Activated naive CD4-positive, alpha-beta T cell treated with Interleukin-2 at 50 U/mL for 16 hours (primary cell): ENCODE measurements around the gene HGS.
A peak's percentile ranks its signal among the peaks of the same experiment; 100 is the strongest.

Source experiments
- DNase-seq: peaks from one replicate; pipeline ENCODE4 v3.0.0-alpha.2; 2020

The HGS gene

DNA sequence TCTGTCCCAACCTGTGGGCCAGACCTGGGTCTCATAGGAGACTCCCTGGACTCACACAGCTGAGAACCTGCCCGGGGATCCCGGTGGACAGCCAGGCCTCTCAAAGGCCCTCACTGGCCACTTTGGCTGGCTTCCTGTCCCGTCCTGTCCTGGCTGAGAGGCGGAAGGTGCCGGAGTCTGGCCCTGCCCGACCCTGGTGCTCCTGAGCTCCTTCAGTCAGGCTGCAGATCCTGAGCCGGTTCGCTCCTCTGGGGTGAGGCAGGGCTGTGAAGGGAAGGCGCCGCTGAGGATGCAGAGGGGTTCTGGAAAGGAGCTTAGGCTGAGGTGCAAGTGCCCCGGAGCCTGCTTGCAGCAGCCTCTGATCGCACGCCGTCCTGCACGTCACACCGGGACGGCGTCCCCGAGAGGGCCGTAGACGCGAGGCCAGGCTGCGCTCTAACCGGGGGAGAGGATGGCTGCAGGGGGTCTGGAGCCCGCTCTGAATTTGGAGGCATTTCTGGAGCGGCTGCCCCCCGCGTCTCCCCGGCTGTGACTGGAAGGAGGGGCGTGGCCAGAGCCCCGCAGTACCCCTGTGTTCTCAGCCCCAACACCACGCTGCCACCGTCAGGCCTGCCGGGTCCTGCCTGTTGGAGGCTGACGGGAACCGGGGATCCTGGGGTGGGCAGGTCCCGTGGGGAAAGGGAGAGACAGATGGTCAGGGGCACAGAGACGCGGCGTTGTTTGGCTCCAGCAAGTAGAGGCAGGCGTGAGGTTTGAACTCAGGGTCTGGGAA lies 4.1 kb downstream of the HGS start:
- no peak for DNase-seq

- DNase-seq: no peak
Observed at GRCh38 chr17:81688616-81689015, 4.8 kb downstream of the HGS start.

- no peak for DNase-seq
Observed at GRCh38 chr17:81690066-81690465, 6.3 kb downstream of the HGS start.

DNA sequence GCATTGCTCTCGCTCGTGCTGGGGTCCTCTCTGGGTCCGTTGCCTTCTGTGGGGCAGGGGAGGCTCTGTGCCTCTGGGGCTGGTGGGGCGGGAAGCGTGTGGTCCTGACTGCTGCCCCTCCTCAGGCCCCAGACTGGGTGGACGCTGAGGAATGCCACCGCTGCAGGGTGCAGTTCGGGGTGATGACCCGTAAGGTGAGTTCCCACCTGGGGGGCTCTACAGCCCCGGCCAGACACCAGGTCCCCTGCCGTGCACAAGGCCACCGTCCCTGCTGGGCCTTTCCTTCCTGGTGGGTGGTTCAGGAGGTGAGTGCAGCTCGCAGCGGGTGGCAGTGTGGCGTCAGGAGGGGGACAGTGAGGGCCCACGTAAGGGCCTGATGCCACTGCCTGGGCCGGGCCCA lies 6.7 kb downstream of the HGS start:
- no peak for DNase-seq

DNA sequence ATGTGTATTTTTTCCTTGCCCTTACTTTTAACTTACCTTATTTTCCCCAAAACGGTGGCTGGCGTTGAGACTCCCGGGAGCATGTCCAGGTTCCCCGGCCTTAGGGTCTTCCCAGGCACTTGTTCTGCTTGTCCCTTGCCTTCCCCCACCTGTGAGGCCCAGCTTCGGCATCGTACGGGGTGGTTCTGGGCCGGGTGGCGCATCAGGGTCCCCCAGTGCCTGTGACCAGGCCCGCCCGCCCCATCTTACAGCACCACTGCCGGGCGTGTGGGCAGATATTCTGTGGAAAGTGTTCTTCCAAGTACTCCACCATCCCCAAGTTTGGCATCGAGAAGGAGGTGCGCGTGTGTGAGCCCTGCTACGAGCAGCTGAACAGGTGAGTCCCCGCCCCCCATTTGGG lies 7.4 kb downstream of the HGS start:
- DNase-seq: no peak

DNA sequence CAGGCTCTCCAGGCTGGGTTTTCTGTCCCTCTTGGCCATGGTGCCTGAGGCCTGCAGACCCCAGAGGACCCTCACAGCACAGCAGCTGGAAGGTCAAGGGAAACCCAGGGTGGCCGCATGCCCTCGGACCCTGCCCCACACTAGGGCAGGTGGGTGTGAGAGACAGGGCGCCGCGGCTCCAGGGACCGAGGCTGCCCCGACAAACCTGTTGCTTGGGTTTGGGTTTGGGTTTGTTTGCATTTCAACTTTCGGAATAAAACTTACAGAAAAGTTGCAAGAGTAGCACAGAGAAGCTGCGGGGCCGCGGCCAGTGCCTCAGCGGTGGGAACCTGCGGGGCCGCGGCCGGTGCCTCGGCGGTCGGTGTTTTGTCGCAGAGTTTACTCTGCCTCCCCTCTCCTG lies 7.8 kb downstream of the HGS start:
- DNase-seq: no peak

- DNase-seq: no peak
Observed at GRCh38 chr17:81693509-81694210, 9.8 kb downstream of the HGS start.

- DNase-seq: no peak
Observed at GRCh38 chr17:81694810-81695209, 11.0 kb downstream of the HGS start.

DNA sequence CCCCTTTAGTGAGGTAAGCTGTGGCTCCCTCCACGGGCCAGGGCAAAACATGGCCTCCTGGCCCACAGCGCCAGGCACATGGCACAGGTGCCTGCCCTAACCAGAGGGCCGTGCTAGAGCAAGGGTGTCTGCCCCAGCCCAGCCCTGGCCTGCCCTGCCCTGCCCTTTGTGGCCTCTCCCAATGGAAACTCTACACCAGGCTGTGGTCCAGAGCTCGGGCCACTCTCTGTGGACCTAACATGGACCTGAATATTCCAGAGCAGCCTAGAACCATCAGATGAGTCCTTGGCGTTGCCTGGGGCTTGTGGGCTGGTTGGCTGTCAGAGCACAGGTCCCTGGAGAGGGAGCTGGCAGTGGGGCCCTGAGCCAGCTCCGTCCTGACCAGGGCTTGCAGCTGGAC lies 11.4 kb downstream of the HGS start:
- no peak for DNase-seq

DNA sequence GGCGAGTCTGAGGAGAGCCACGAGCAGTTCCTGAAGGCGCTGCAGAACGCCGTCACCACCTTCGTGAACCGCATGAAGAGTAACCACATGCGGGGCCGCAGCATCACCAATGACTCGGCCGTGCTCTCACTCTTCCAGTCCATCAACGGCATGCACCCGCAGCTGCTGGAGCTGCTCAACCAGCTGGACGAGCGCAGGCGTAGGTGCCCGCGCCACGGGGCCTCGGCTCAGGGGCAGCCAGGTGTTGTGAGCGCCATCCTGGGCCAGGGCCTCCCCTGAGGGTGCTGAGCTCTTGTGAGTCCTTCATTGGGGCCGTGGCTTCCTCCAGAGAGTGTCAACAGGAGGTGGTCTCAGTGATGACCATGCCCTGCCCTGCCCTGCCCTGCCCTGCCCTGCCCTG lies 12.0 kb downstream of the HGS start:
- no peak for DNase-seq

- no peak for DNase-seq
Observed at GRCh38 chr17:81696218-81696941, 12.6 kb downstream of the HGS start.

DNA sequence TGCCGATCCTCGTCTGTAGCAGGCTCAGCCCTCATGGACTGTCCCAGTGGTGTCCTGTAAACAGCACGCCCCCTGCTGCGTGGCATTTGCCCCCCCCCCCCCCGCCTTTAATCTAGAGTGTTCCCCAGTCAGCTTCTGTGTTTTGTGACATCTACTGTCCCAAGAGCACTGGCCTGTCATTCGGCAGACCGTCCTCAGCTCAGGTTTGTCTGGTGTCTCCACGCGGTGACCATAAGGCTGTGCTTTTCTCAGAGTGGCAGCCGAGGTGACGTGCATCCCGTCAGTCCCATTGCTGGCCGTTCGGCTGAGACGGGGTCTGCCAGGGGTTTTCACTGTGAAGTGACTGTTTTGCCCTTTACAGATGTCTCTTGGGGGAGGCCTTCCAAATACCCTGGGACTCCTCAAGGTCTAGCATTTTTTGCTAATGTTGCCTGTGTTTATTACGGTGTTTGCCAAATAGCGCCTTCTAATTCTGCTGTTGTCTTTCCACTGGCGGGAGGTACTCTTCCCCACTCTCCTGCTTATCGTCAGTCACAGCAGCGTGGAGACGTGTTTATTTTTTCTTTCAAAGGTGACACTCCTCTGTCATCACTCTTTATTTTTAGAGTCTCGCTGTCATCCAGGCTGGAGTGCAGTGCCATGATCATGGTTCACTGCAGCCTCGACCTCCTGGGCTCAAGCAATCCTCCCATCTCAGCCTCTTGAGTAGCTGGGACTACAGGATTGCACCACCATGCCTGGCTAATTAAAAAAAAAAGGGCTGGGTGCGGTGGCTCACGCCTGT lies 13.6 kb downstream of the HGS start:
- no peak for DNase-seq

GRCh38 chr17:81700353-81701287 lies 16.8 kb downstream of the HGS start:
- no peak for DNase-seq

DNA sequence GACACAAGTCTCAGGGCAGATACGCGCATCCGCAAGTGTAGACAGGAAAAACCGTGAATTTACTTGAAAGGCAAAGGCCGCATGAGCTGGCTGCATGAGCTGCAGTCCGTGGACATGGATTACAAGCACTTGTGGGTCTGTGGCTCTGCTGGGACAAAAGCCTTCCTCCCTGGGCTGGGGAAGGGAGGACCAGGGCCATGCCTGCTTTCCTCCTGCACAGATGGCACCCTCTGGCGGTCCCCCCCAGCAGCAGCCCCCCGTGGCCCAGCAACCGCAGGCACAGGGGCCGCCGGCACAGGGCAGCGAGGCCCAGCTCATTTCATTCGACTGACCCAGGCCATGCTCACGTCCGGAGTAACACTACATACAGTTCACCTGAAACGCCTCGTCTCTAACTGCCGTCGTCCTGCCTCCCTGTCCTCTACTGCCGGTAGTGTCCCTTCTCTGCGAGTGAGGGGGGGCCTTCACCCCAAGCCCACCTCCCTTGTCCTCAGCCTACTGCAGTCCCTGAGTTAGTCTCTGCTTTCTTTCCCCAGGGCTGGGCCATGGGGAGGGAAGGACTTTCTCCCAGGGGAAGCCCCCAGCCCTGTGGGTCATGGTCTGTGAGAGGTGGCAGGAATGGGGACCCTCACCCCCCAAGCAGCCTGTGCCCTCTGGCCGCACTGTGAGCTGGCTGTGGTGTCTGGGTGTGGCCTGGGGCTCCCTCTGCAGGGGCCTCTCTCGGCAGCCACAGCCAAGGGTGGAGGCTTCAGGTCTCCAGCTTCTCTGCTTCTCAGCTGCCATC lies 17.7 kb downstream of the HGS start:
- DNase-seq: no peak

GRCh38 chr17:81702934-81703746 lies 19.3 kb downstream of the HGS start, which contains the start of gene MRPL12:
Gene MRPL12, plus strand, starts transcription at chr17:81703367. Its CDS starts 135 bp downstream, at chr17:81703502.
- peak; percentile 90 for DNase-seq

GRCh38 chr17:81703747-81704654 lies 20.2 kb downstream of the HGS start:
- DNase-seq: peak; percentile 38

DNA sequence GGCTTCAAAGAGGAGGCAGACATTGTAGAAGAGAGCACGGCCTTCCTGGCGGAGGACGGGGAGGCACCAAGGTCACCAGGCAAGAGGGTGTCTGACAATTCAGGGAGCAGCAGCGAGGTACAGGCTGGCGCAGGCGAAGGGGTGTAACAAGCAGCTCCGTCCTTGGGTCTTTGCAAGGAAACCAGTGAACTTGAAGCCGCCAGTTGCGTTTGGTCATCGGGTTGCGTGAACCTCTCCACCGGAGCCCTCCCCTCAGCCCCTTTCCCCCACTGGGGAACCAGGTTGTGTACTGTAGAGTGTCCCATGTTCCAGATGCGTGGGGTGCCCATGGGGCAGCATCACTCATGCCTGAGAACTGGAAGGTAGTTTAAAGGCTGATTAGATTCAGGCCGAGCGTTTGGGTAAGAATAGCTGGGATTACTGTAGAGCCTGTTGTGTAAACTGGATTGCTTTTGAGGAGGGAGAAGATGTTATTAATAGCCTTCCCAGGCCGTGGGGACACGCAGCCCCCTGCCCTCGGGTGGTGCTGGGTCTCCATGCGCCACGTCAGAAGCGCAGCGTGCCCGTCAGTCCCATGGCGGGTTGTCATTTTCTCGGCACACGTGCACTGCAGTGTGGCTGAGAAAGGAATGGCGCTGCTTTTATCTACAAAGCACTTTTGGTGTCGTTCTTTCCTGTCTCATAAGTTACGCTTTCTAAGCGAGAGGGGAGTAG lies 21.9 kb downstream of the HGS start:
- no peak for DNase-seq

DNA sequence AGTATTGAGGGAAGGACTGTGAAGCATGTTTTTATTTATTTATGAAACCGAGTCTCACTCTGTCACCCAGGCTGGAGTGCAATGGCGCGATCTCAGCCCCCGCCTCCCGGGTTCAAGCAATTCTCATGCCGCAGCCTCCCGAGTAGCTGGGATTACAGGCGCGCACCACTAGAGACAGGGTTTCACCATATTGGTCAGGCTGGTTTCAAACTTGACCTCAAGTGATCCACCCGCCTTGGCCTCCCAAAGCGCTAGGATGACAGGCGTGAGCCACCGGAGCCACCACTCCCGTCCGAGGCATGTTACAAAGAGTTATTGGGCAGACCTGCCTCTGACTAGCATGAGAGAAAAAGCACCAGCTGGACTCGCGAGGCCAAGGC lies 22.4 kb downstream of the HGS start:
- DNase-seq: no peak
